ENCODE data around the gene TNS1. TPM values are rescaled to one million over a fixed set of nuclear protein-coding genes. Genes with fewer than 3 reads are reported as not detected.

The TNS1 gene
- total RNA-seq, 1 donor from 2014 or later, result 25.1 TPM

DNA sequence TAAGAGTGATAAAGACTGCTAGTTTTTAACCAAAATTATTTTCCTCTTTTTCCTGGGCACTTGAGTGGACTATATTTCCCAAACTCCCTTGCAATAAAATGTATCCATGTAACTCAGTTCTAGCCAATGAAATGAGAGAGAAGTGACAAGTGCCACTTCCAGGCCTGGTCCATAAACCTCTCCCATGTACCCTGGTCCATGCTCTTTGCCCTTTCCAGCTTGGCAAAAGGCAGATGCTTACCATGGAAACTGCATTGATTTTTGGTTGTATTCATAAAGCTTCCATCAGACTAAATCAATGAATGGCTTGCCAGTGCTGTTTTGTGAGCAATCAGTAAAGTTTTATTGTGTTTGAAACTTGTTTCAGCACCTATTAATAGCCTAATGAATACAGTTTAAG, 229.3 kb downstream of the TNS1 start:
- TF ChIP-seq, protein P1, sequence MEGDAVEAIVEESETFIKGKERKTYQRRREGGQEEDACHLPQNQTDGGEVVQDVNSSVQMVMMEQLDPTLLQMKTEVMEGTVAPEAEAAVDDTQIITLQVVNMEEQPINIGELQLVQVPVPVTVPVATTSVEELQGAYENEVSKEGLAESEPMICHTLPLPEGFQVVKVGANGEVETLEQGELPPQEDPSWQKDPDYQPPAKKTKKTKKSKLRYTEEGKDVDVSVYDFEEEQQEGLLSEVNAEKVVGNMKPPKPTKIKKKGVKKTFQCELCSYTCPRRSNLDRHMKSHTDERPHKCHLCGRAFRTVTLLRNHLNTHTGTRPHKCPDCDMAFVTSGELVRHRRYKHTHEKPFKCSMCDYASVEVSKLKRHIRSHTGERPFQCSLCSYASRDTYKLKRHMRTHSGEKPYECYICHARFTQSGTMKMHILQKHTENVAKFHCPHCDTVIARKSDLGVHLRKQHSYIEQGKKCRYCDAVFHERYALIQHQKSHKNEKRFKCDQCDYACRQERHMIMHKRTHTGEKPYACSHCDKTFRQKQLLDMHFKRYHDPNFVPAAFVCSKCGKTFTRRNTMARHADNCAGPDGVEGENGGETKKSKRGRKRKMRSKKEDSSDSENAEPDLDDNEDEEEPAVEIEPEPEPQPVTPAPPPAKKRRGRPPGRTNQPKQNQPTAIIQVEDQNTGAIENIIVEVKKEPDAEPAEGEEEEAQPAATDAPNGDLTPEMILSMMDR (conservative IDR thresholded peaks at IDR 0.05; ENCODE audit: low read depth, low read length), result no peak
- H3K4me3 ChIP-seq (ENCODE audit: low read depth, low read length), result no peak overlapping the region
- no peak for DNase-seq (ENCODE audit: low read depth)

DNA sequence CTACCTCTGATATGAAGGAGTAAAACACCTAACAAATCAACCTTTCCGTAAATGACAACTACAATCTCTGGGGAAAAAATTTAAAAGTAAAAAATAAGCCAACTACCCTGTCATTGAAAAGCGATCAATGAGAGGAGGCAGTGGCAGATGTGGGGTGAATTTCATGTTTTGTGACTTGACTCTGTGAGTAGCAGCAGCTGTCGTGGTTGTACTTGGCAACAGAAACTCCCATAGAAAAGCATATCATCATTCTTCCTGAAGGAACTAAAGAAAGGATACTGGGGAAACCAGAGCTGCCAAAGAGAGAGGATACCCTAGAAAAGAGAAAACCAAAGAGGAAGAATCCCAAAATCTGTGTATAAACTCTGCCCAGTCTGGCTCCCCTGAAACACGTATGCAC, 236.4 kb downstream of the TNS1 start:
- no peak for DNase-seq (ENCODE audit: low read depth)
- TF ChIP-seq, protein P1 (conservative IDR thresholded peaks at IDR 0.05; ENCODE audit: low read depth, low read length), result no peak
- no peak overlapping the region for H3K4me3 ChIP-seq (ENCODE audit: low read depth, low read length)

DNA sequence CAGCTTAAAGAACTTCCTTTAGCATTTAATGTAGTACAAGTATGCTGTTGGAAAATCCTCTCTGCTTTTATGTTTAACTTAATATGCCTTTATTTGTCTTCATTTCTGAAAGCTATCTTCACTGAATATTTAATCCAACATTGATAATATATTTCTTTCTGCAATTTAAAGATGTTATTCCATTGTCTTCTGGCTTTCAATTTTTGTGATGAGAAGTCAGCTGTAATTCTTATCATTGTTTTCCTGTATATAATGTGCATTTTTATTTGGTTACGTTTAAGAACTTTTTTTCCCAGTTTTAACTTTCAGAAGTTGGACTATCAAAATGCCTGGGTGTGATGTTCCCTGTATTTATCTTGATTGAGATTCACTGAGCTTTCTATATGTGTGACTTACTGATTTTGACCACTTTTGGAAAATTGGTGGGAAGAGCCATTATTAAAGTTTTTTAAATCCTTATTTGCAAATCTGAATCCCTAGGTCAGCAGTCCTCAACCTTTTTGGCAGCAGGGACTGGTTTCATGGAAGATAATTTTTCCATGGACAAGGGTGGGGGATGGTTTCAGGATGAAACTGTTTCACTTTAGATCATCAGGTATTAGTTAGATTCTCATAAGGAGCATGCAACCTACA, 241.0 kb downstream of the TNS1 start:
- no peak for DNase-seq (ENCODE audit: low read depth)
- H3K4me3 ChIP-seq (ENCODE audit: low read depth, low read length), result no peak overlapping the region
- TF ChIP-seq, protein P1 (conservative IDR thresholded peaks at IDR 0.05; ENCODE audit: low read depth, low read length), result no peak

- TF ChIP-seq, protein P1 (conservative IDR thresholded peaks at IDR 0.05; ENCODE audit: low read depth, low read length), result no peak
- no peak overlapping the region for H3K4me3 ChIP-seq (ENCODE audit: low read depth, low read length)
- DNase-seq (ENCODE audit: low read depth), result no peak
Measured at GRCh38 chr2:217759991-217760390, 242.8 kb downstream of the TNS1 start.

- TF ChIP-seq, protein P1 (conservative IDR thresholded peaks at IDR 0.05; ENCODE audit: low read depth, low read length), result no peak
- DNase-seq (ENCODE audit: low read depth), result no peak
- H3K4me3 ChIP-seq (ENCODE audit: low read depth, low read length), result no peak overlapping the region
Measured at GRCh38 chr2:217757108-217757463, 245.7 kb downstream of the TNS1 start.

DNA sequence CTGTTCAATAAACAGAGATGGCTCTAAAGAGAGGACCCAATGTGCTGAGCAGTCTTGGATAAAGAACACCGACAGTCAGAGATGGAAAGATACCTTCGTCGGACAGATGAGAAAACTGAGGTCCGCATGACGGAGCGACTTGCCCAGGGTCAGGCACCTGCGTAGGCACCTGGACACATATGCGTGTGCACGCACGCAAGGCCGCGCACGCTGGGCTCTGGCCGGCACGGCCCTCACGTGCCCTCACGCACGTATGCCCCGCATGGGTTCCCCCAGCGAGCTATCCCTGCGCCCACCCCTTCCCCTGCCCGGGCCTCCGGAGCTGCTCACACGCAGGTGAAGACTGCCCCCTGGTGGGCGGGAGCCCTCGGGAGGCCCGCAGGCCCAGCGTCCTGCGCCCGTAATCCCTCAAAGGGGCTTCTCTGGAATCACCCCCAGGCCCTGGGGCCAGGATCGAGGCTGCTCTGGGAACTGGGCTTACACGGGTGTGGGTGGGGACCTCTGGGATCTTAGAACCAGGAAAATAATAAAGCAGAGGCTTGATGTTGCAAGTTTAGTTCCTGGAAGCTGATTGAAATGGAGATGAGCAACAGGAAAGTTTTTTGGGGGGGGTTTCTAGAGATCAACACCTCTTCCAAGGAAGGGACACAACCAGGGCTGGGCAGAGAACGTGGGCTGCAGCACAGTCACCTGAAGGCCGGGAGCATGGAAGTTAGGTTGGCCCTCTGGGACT, 246.3 kb downstream of the TNS1 start:
- H3K4me3 ChIP-seq (ENCODE audit: low read depth, low read length), result no peak overlapping the region
- TF ChIP-seq, protein P1 (conservative IDR thresholded peaks at IDR 0.05; ENCODE audit: low read depth, low read length), result peak; percentile 79
- DNase-seq (ENCODE audit: low read depth), result no peak

Data from epithelial cell of proximal tubule (primary cell).